NCI-H2196 (cell line): ENCODE results near the gene SYNDIG1.

Experiments used
- DNase-seq: peaks from one replicate; lab custom pipeline; 2025; ENCODE audit not compliant: unreplicated experiment; lab: John Stamatoyannopoulos, UW

The SYNDIG1 gene

GRCh38 chr20:24469116-24469893 is at the start of gene SYNDIG1:
Gene SYNDIG1 (plus strand): TSS chr20:24469629. CDS start chr20:24543098, 73,469 bp downstream.
- no peak for DNase-seq

GRCh38 chr20:24419786-24420185 is 49.6 kb upstream of the SYNDIG1 start:
- DNase-seq = no peak

GRCh38 chr20:24420567-24420966 is 48.9 kb upstream of the SYNDIG1 start:
- no peak for DNase-seq

- no peak for DNase-seq
Measured at GRCh38 chr20:24421071-24421470, 48.4 kb upstream of the SYNDIG1 start.

- DNase-seq = no peak
Measured at GRCh38 chr20:24422091-24422760, 47.2 kb upstream of the SYNDIG1 start.

- DNase-seq = no peak
Measured at GRCh38 chr20:24423390-24424313, 45.8 kb upstream of the SYNDIG1 start.

GRCh38 chr20:24425523-24426135 is 43.8 kb upstream of the SYNDIG1 start:
- DNase-seq = no peak

GRCh38 chr20:24431279-24432045 is 38.0 kb upstream of the SYNDIG1 start:
- DNase-seq = no peak

- DNase-seq = no peak
Measured at GRCh38 chr20:24432046-24432442, 37.4 kb upstream of the SYNDIG1 start.

GRCh38 chr20:24436160-24436559 is 33.3 kb upstream of the SYNDIG1 start:
- no peak for DNase-seq

- DNase-seq = no peak
Measured at GRCh38 chr20:24437196-24438082, 32.0 kb upstream of the SYNDIG1 start.

- no peak for DNase-seq
Measured at GRCh38 chr20:24438331-24438730, 31.1 kb upstream of the SYNDIG1 start.

- DNase-seq = no peak
Measured at GRCh38 chr20:24439737-24440387, 29.6 kb upstream of the SYNDIG1 start.

- no peak for DNase-seq
Measured at GRCh38 chr20:24441661-24442060, 27.8 kb upstream of the SYNDIG1 start.

- DNase-seq = no peak
Measured at GRCh38 chr20:24442909-24443308, 26.5 kb upstream of the SYNDIG1 start.

- DNase-seq = no peak
Measured at GRCh38 chr20:24443436-24443835, 26.0 kb upstream of the SYNDIG1 start.

- no peak for DNase-seq
Measured at GRCh38 chr20:24444526-24445190, 24.8 kb upstream of the SYNDIG1 start.

GRCh38 chr20:24445510-24446170 is 23.8 kb upstream of the SYNDIG1 start:
- no peak for DNase-seq
